HepG2 (cell line): ENCODE data around the gene TLNRD1. TPM values are rescaled to one million over a fixed set of nuclear protein-coding genes. Genes with fewer than 3 reads are reported as not detected.
A peak's percentile ranks its signal among the peaks of the same experiment; 100 is the strongest.

ENCODE experiments used
- BORCS8-MEF2B ChIP-seq: sonication (generic); formaldehyde crosslinking; IDR thresholded peaks from 2 replicates; pipeline ENCODE4 v1.8.0; 2022; ENCODE audit warnings: mild to moderate bottlenecking, missing genetic modification reagents
- ESRRA ChIP-seq: sonication (generic); formaldehyde crosslinking; IDR thresholded peaks from 2 replicates; pipeline ENCODE4 v1.5.1; 2020; ENCODE audit warnings: mild to moderate bottlenecking, low read depth, missing genetic modification reagents
- FOXA1 ChIP-seq, 2 experiments: fragments of 450-650 bp in 1 of 2; sonication (generic) in 1 of 2; formaldehyde crosslinking in 1 of 2; IDR thresholded peaks; 2 replicates each; pipeline versions ENCODE4 v1.4.0 to v1.6.1; 2016 to 2020; ENCODE audit warnings: missing genetic modification reagents in 1 of 2
- HNF4A ChIP-seq: sonication (generic); formaldehyde crosslinking; IDR thresholded peaks from 2 replicates; pipeline ENCODE4 v1.4.0; 2020; ENCODE audit warnings: missing genetic modification reagents
- HOXD1 ChIP-seq: sonication (generic); formaldehyde crosslinking; IDR thresholded peaks from 2 replicates; pipeline ENCODE4 v1.5.0; 2020; ENCODE audit warnings: missing genetic modification reagents
- MED8 ChIP-seq: sonication (generic); formaldehyde crosslinking; IDR thresholded peaks from 2 replicates; pipeline ENCODE4 v1.8.1; 2023; ENCODE audit warnings: mild to moderate bottlenecking, missing genetic modification reagents; ENCODE audit not compliant: insufficient replicate concordance
- MXD1 ChIP-seq: sonication (generic); formaldehyde crosslinking; IDR thresholded peaks from 2 replicates; pipeline ENCODE4 v1.4.0; 2020; ENCODE audit warnings: mild to moderate bottlenecking, missing genetic modification reagents
- NFKB2 ChIP-seq: sonication (generic); formaldehyde crosslinking; IDR thresholded peaks from 2 replicates; pipeline ENCODE4 v1.4.0; 2020; ENCODE audit warnings: missing genetic modification reagents, borderline replicate concordance
- NFYB ChIP-seq: sonication (generic); formaldehyde crosslinking; IDR thresholded peaks from 2 replicates; pipeline ENCODE4 v1.4.0; 2020; ENCODE audit warnings: missing genetic modification reagents
- NKX3-1 ChIP-seq: sonication (generic); formaldehyde crosslinking; IDR thresholded peaks from 2 replicates; pipeline ENCODE4 v1.5.0; 2020; ENCODE audit warnings: missing genetic modification reagents
- PHF8 ChIP-seq: sonication (generic); formaldehyde crosslinking; IDR thresholded peaks from 2 replicates; pipeline ENCODE4 v1.5.0; 2020; ENCODE audit warnings: missing genetic modification reagents
- SMC3 ChIP-seq: IDR thresholded peaks from 2 replicates; pipeline ENCODE4 v1.6.1; 2011; ENCODE audit warnings: low read length, improper control_type of control experiment
- TAF1 ChIP-seq: sonication (generic); formaldehyde crosslinking; IDR thresholded peaks from 2 replicates; pipeline ENCODE4 v1.4.0; 2020; ENCODE audit warnings: missing genetic modification reagents
- TFAP4 ChIP-seq: sonication (generic); IDR thresholded peaks from 2 replicates; pipeline ENCODE4 v1.6.1; 2016; ENCODE audit warnings: low read depth, borderline replicate concordance
- TRAFD1 ChIP-seq: sonication (generic); formaldehyde crosslinking; IDR thresholded peaks from 2 replicates; pipeline ENCODE4 v1.5.1; 2020; ENCODE audit warnings: missing genetic modification reagents, mild to moderate bottlenecking, borderline replicate concordance
- UBTF ChIP-seq: sonication (generic); formaldehyde crosslinking; IDR thresholded peaks from 2 replicates; pipeline ENCODE4 v1.4.0; 2020; ENCODE audit warnings: mild to moderate bottlenecking, missing genetic modification reagents
- ZBTB20 ChIP-seq: sonication (generic); formaldehyde crosslinking; IDR thresholded peaks from 2 replicates; pipeline ENCODE4 v1.8.1; 2023; ENCODE audit warnings: missing genetic modification reagents, low read depth, mild to moderate bottlenecking, borderline replicate concordance
- ZFAT ChIP-seq: sonication (generic); formaldehyde crosslinking; conservative IDR thresholded peaks from 2 replicates; pipeline ENCODE4 v1.8.1; 2023; ENCODE audit warnings: missing genetic modification reagents, inconsistent platforms
- ZFYVE20 ChIP-seq: sonication (generic); formaldehyde crosslinking; IDR thresholded peaks from 2 replicates; pipeline ENCODE4 v1.8.0; 2023; ENCODE audit warnings: low read depth, mild to moderate bottlenecking, moderate library complexity, missing genetic modification reagents, borderline replicate concordance
- ZNF205 ChIP-seq: IDR thresholded peaks from 2 replicates; pipeline ENCODE4 v1.6.1; 2018; ENCODE audit warnings: missing biosample characterization, missing genetic modification reagents
- ZNF567 ChIP-seq: sonication (generic); formaldehyde crosslinking; IDR thresholded peaks from 2 replicates; pipeline ENCODE4 v1.8.1; 2023; ENCODE audit warnings: mild to moderate bottlenecking, missing genetic modification reagents, borderline replicate concordance
- ZNF720 ChIP-seq: sonication (generic); formaldehyde crosslinking; IDR thresholded peaks from 2 replicates; pipeline ENCODE4 v1.4.0; 2020; ENCODE audit warnings: missing genetic modification reagents
- ZNF761 ChIP-seq: sonication (generic); formaldehyde crosslinking; conservative IDR thresholded peaks from 2 replicates; pipeline ENCODE4 v1.4.0; 2020; ENCODE audit warnings: mild to moderate bottlenecking, missing genetic modification reagents
- ZNF879 ChIP-seq: sonication (generic); formaldehyde crosslinking; IDR thresholded peaks from 2 replicates; pipeline ENCODE4 v1.8.1; 2023; ENCODE audit warnings: missing genetic modification reagents
- ZSCAN22 ChIP-seq: sonication (generic); formaldehyde crosslinking; IDR thresholded peaks from 2 replicates; pipeline ENCODE4 v1.4.0; 2020; ENCODE audit warnings: mild to moderate bottlenecking, missing genetic modification reagents
- polyA plus RNA-seq, 8 experiments: library from polyadenylated mRNA; depleted of rRNA in 3 of 8; stranded (reverse) in 7 of 8; unstranded in 1 of 8; fragments of >200 nt; fragmentation: Illumina TruSeq in 4 of 8; extraction: Trizol in 4 of 8; gene quantifications; 2 replicates each; pipeline versions ENCODE4 v1.2.1 to v1.2.3, GENCODE V29; 2011 to 2016; ENCODE audit warnings: low read depth in 4 of 8, missing spikeins in 1 of 8, mixed read lengths in 1 of 8; ENCODE audit not compliant: insufficient read depth in 1 of 8
- total RNA-seq, 5 experiments: library from RNA; depleted of rRNA; stranded (reverse); fragments of >200 nt; fragmentation: Illumina TruSeq; extraction: Trizol; gene quantifications; 2 replicates each; pipeline ENCODE4 v1.2.3, GENCODE V29; 2016; ENCODE audit warnings: low read depth in 1 of 5

Gene TLNRD1
- total and polyA plus RNA-seq, 2 of the 13 experiments (the other 11 are each of a cell fraction or from before 2014, with no cell fraction given), result 3.4 to 5.3 TPM

- no peak for TF ChIP-seq TFAP4
- TF ChIP-seq FOXA1 (IDR thresholded peaks at IDR 0.05), result no peak
- 0 out of 2 replicates have a peak, but pooled peaks have one; percentile 8 for TF ChIP-seq FOXA1 (CRISPR knock-in tag; IDR thresholded peaks at IDR 0.05)
- no peak for TF ChIP-seq ZNF720 (CRISPR knock-in tag)
- TF ChIP-seq ZFAT (CRISPR knock-in tag), result no peak
- TF ChIP-seq ZBTB20, result no peak
- 0 out of 2 replicates have a peak, but pooled peaks have one; percentile 23 for TF ChIP-seq HOXD1
- TF ChIP-seq TRAFD1, result no peak
- TF ChIP-seq ZNF879, result 0 out of 2 replicates have a peak, but pooled peaks have one; percentile 43
- no peak for TF ChIP-seq ZFYVE20
- TF ChIP-seq ESRRA, result peak; percentile 62; the same call in 1 of the 2 replicates
- TF ChIP-seq NFKB2 (CRISPR knock-in tag), result peak; percentile 87; the same call in 1 of the 2 replicates
- peak; percentile 98 for TF ChIP-seq TAF1 (CRISPR knock-in tag)
- peak; percentile 60; the same call in 1 of the 2 replicates for TF ChIP-seq BORCS8-MEF2B (CRISPR knock-in tag)
- TF ChIP-seq SMC3, result no peak
- TF ChIP-seq ZNF205, result 0 out of 2 replicates have a peak, but pooled peaks have one; percentile 32
- peak; percentile 53; the same call in 1 of the 2 replicates for TF ChIP-seq NFYB (CRISPR knock-in tag)
- TF ChIP-seq MXD1 (CRISPR knock-in tag), result peak; percentile 78
- no peak for TF ChIP-seq ZSCAN22 (CRISPR knock-in tag)
- no peak for TF ChIP-seq MED8 (CRISPR knock-in tag)
- no peak for TF ChIP-seq NKX3-1
- no peak for TF ChIP-seq ZNF761 (CRISPR knock-in tag)
- peak; percentile 94 for TF ChIP-seq PHF8 (CRISPR knock-in tag)
- TF ChIP-seq UBTF, result peak; percentile 67
- peak; percentile 28; the same call in 1 of the 2 replicates for TF ChIP-seq HNF4A (CRISPR knock-in tag)
- TF ChIP-seq ZNF567 (CRISPR knock-in tag), result no peak
Observed at GRCh38 chr15:80989518-80990478, 10.9 kb upstream of the TLNRD1 start, which contains the start of gene MESD (continued).
